ENCODE results near the gene RASA3. TPM values are rescaled to one million over a fixed set of nuclear protein-coding genes. Genes with fewer than 3 reads are reported as not detected.
"Not testable (repeated sequence)": the region's sequence is repeated elsewhere in the genome, so short reads cannot be mapped to it uniquely, and the experiment has no call there.

RASA3 gene
- polyA plus RNA-seq, 1 donor from 2014 or later, result 52.8 TPM

- Mint-ChIP-seq H3K27me3 (no peaks in the 10 kb centered on the region), H3K4me1 (peaks cover 6 to 15% (median 10%) of the 10 kb centered on the region in 3 donors), H3K27ac (no peak overlapping the region), H3K36me3 (peaks cover 15% of the 10 kb centered on the region), H3K4me3 (no peak overlapping the region), H3K9me3 (peaks cover 0 to 4% (median 0%) of the 10 kb centered on the region in 3 donors)
Observed at GRCh38 chr13:113991191-113991669, 141.2 kb downstream of the RASA3 start.

GRCh38 chr13:113990321-113990837 lies 142.0 kb downstream of the RASA3 start:
- Mint-ChIP-seq H3K4me3 (peak overlapping the region in 2 of 4 donors; percentile 12 to 23), H3K36me3 (peaks cover 15% of the 10 kb centered on the region)

GRCh38 chr13:113989585-113990300 lies 142.7 kb downstream of the RASA3 start:
- H3K4me1 Mint-ChIP-seq, result peaks cover 6 to 15% (median 10%) of the 10 kb centered on the region in 3 donors
- H3K4me3 Mint-ChIP-seq, result peak overlapping the region in 2 of 4 donors; percentile 23 to 80
- no peaks in the 10 kb centered on the region for H3K27me3 Mint-ChIP-seq
- H3K27ac Mint-ChIP-seq, result peak overlapping the region in 1 of 3 donors; percentile 10
- peaks cover 15% of the 10 kb centered on the region for H3K36me3 Mint-ChIP-seq
- peaks cover 0 to 4% (median 0%) of the 10 kb centered on the region in 3 donors for H3K9me3 Mint-ChIP-seq

More at GRCh38 chr13:113990321-113990837, 142.0 kb downstream of the RASA3 start:
- peak overlapping the region in 1 of 3 donors; percentile 31 for H3K27ac Mint-ChIP-seq
- peaks cover 0 to 4% (median 0%) of the 10 kb centered on the region in 3 donors for H3K9me3 Mint-ChIP-seq
- H3K27me3 Mint-ChIP-seq, result no peaks in the 10 kb centered on the region
- H3K4me1 Mint-ChIP-seq, result peaks cover 6 to 15% (median 10%) of the 10 kb centered on the region in 3 donors

GRCh38 chr13:113988859-113989258 lies 143.6 kb downstream of the RASA3 start:
- H3K9me3 Mint-ChIP-seq, H3K27ac Mint-ChIP-seq, H3K27me3 Mint-ChIP-seq: not testable (repeated sequence)
- H3K4me3 Mint-ChIP-seq, result peak overlapping the region in 2 of 4 donors; percentile 10 to 65
- peaks cover 15% of the 10 kb centered on the region for H3K36me3 Mint-ChIP-seq
- H3K4me1 Mint-ChIP-seq, result peaks cover 6 to 15% (median 10%) of the 10 kb centered on the region in 3 donors

- Mint-ChIP-seq H3K36me3 (peaks cover 9% of the 10 kb centered on the region), H3K27ac (no peak overlapping the region), H3K4me1 (no peaks in the 10 kb centered on the region), H3K4me3 (peak overlapping the region in 2 of 4 donors; percentile 29 to 58), H3K9me3 (no peaks in the 10 kb centered on the region), H3K27me3 (no peaks in the 10 kb centered on the region)
Observed at GRCh38 chr13:113982296-113982661, 150.1 kb downstream of the RASA3 start.

GRCh38 chr13:113981611-113982295 lies 150.7 kb downstream of the RASA3 start:
- Mint-ChIP-seq H3K27me3 (no peaks in the 10 kb centered on the region), H3K4me1 (no peaks in the 10 kb centered on the region), H3K9me3 (no peaks in the 10 kb centered on the region), H3K4me3 (no peak overlapping the region), H3K27ac (peak overlapping the region in 1 of 3 donors; percentile 46), H3K36me3 (peaks cover 9% of the 10 kb centered on the region)

GRCh38 chr13:113981194-113981605 lies 151.2 kb downstream of the RASA3 start:
- Mint-ChIP-seq H3K27ac (no peak overlapping the region), H3K27me3 (no peaks in the 10 kb centered on the region), H3K9me3 (no peaks in the 10 kb centered on the region), H3K36me3 (peaks cover 9% of the 10 kb centered on the region), H3K4me1 (no peaks in the 10 kb centered on the region), H3K4me3 (no peak overlapping the region)

GRCh38 chr13:113980489-113981064 lies 151.8 kb downstream of the RASA3 start:
- Mint-ChIP-seq H3K36me3 (peaks cover 9% of the 10 kb centered on the region), H3K4me1 (no peaks in the 10 kb centered on the region)

GRCh38 chr13:113979791-113980471 lies 152.5 kb downstream of the RASA3 start:
- Mint-ChIP-seq H3K4me3 (peak overlapping the region in 1 of 4 donors; percentile 32), H3K27ac (peak overlapping the region in 2 of 3 donors; percentile 14 to 81), H3K9me3 (no peaks in the 10 kb centered on the region)

More at GRCh38 chr13:113980489-113981064, 151.8 kb downstream of the RASA3 start:
- peak overlapping the region in 1 of 4 donors; percentile 32 for H3K4me3 Mint-ChIP-seq
- H3K27me3 Mint-ChIP-seq, result no peaks in the 10 kb centered on the region
- peak overlapping the region in 1 of 3 donors; percentile 81 for H3K27ac Mint-ChIP-seq
- H3K9me3 Mint-ChIP-seq, result no peaks in the 10 kb centered on the region

GRCh38 chr13:113978741-113979481 lies 153.5 kb downstream of the RASA3 start:
- Mint-ChIP-seq H3K4me3 (peak overlapping the region in 1 of 4 donors; percentile 54), H3K36me3 (peaks cover 9% of the 10 kb centered on the region), H3K27ac (peak overlapping the region in 2 of 3 donors; percentile 14 to 92), H3K4me1 (no peaks in the 10 kb centered on the region), H3K27me3 (no peaks in the 10 kb centered on the region), H3K9me3 (no peaks in the 10 kb centered on the region)

More at GRCh38 chr13:113979791-113980471, 152.5 kb downstream of the RASA3 start:
- peaks cover 9% of the 10 kb centered on the region for H3K36me3 Mint-ChIP-seq
- H3K4me1 Mint-ChIP-seq, result no peaks in the 10 kb centered on the region
- H3K27me3 Mint-ChIP-seq, result no peaks in the 10 kb centered on the region

GRCh38 chr13:113977976-113978375 lies 154.4 kb downstream of the RASA3 start:
- Mint-ChIP-seq H3K4me1 (no peaks in the 10 kb centered on the region), H3K36me3 (peaks cover 9% of the 10 kb centered on the region), H3K27me3 (no peaks in the 10 kb centered on the region), H3K4me3 (no peak overlapping the region), H3K9me3 (no peaks in the 10 kb centered on the region), H3K27ac (no peak overlapping the region)

- H3K27ac Mint-ChIP-seq, result peak overlapping the region in 1 of 3 donors; percentile 83
- H3K4me3 Mint-ChIP-seq, result no peak overlapping the region
- H3K4me1 Mint-ChIP-seq, result no peaks in the 10 kb centered on the region
- H3K27me3 Mint-ChIP-seq, result no peaks in the 10 kb centered on the region
- peaks cover 6% of the 10 kb centered on the region for H3K36me3 Mint-ChIP-seq
- H3K9me3 Mint-ChIP-seq, result no peaks in the 10 kb centered on the region
Observed at GRCh38 chr13:113976711-113977684, 155.4 kb downstream of the RASA3 start.

- Mint-ChIP-seq H3K4me1 (no peaks in the 10 kb centered on the region), H3K27me3 (no peaks in the 10 kb centered on the region), H3K27ac (no peak overlapping the region), H3K4me3 (no peak overlapping the region), H3K9me3 (no peaks in the 10 kb centered on the region), H3K36me3 (peaks cover 4% of the 10 kb centered on the region)
Observed at GRCh38 chr13:113975416-113975815, 157.0 kb downstream of the RASA3 start.
